Measurements from ENCODE around the gene HDAC11. TPM values are rescaled to one million over a fixed set of nuclear protein-coding genes. Genes with fewer than 3 reads are reported as not detected.

The HDAC11 gene
- total and polyA plus RNA-seq, 2 of the 13 experiments (the other 11 are each of a cell fraction or from before 2014, with no cell fraction given) = 13.7 to 33.1 TPM

- intact Hi-C loops (cut with micrococcal nuclease; ENCODE audit: unreplicated experiment) = loop anchor here (10.0 kb wide), 1 partner anchor 151 kb away; no protein-coding TSS in a partner anchor
- Histone ChIP-seq H3K9ac (ENCODE audit: insufficient read depth, low read depth, low read length) (no peak overlapping the region), H3K4me1 (ENCODE audit: insufficient read depth, low read length) (peaks cover 87% of the 10 kb centered on the region), H3K27me3 (ENCODE audit: control insufficient read depth in 1 of 2, insufficient read depth in 2 of 2, low read length in 2 of 2) (no peaks in the 10 kb centered on the region), H3K4me3 (replicated peaks in 1 of 3; ENCODE audit: insufficient read depth in 1 of 3, low read depth in 2 of 3, low read length in 3 of 3) (peak overlapping the region in 1 of 3 experiments; percentile 42; a peak in 1 of 6 replicates), H3K27ac (ENCODE audit: extremely low read length, insufficient read depth, low read length) (peak overlapping the region; percentile 24), H2AFZ (ENCODE audit: low read length) (peak overlapping the region; percentile 66), H3K4me2 (ENCODE audit: low read depth, low read length) (peak overlapping the region; percentile 76), H3K36me3 (replicated peaks in 1 of 2; ENCODE audit: control insufficient read depth in 1 of 2, insufficient read depth in 2 of 2, low read length in 2 of 2) (no peaks in the 10 kb centered on the region), H3K9me3 (ENCODE audit: low read length) (no peaks in the 10 kb centered on the region), H3K79me2 (ENCODE audit: insufficient read depth, low read length) (no peaks in the 10 kb centered on the region), H4K20me1 (ENCODE audit: insufficient read depth, low read length) (no peaks in the 10 kb centered on the region)
- in situ Hi-C loops (cut with HindIII; ENCODE audit: extremely low pct_ligation_motif_present, low pct_unique_long_range_greater_than_20kb) = no loop called here
- BruUV-seq (replicated peaks) = no TSS peak
- ATAC-seq (no peak), FAIRE-seq (no peak), DNase-seq (ENCODE audit: low spot score) (peak; percentile 34)
- CTCF ChIA-PET (ENCODE audit: low intra/inter-chr PET ratio, low total read pairs) = no interaction called here
- 33% methylated on average over 6 of the region's 6 CpGs for WGBS (ENCODE audit: low lambda C conversion rate)
- POLR2A ChIA-PET = interaction anchor here (1.1 to 2.0 kb wide), 4 partner anchors 7 to 29 kb away, joined by 3 to 10 read pairs (median 4); partner anchors contain the start of gene HDAC11
- no peak for TF ChIP-seq ZNF770 (CRISPR knock-in tag; IDR thresholded peaks at IDR 0.05)
- no peak for TF ChIP-seq ERF (CRISPR knock-in tag; IDR thresholded peaks at IDR 0.05)
- TF ChIP-seq ZNF460 (CRISPR knock-in tag; IDR thresholded peaks at IDR 0.05; ENCODE audit: borderline replicate concordance) = no peak
- TF ChIP-seq RBM39 (IDR thresholded peaks at IDR 0.05; ENCODE audit: low read depth, low read length, poor library complexity, severe bottlenecking) = no peak
- no peak for TF ChIP-seq PAX8 (CRISPR knock-in tag; IDR thresholded peaks at IDR 0.05; ENCODE audit: borderline replicate concordance)
- TF ChIP-seq ZBTB2 (CRISPR knock-in tag; IDR thresholded peaks at IDR 0.05; ENCODE audit: low read depth) = no peak
- TF ChIP-seq ZNF280B (CRISPR knock-in tag; IDR thresholded peaks at IDR 0.05; ENCODE audit: borderline replicate concordance) = no peak
- TF ChIP-seq ZNF691 (CRISPR knock-in tag; IDR thresholded peaks at IDR 0.05; ENCODE audit: borderline replicate concordance, low read depth) = peak; percentile 5; the same call in 1 of the 2 replicates
- TF ChIP-seq ZNF703 (CRISPR knock-in tag; IDR thresholded peaks at IDR 0.05; ENCODE audit: borderline replicate concordance) = no peak
- no peak; the same call in 1 of the 2 replicates for TF ChIP-seq USF2 (IDR thresholded peaks at IDR 0.05; ENCODE audit: low read depth, low read length)
- peak; percentile 42; the same call in 1 of the 2 replicates for TF ChIP-seq USF2 (CRISPR knock-in tag; IDR thresholded peaks at IDR 0.05; ENCODE audit: borderline replicate concordance)
- no peak for TF ChIP-seq ZFP91 (CRISPR knock-in tag; IDR thresholded peaks at IDR 0.05; ENCODE audit: borderline replicate concordance)
- TF ChIP-seq NFE2 (CRISPR knock-in tag; IDR thresholded peaks at IDR 0.05) = no peak
Measured at GRCh38 chr3:13455644-13456043, 24.5 kb upstream of the HDAC11 start.

All from HepG2 (cell line).